Heart right ventricle (tissue), 16 donors: ENCODE measurements around the gene NFU1. TPM values are rescaled to one million over a fixed set of nuclear protein-coding genes. Genes with fewer than 3 reads are reported as not detected.
A peak's percentile ranks its signal among the peaks of the same experiment; 100 is the strongest.

Experiments used
- ATAC-seq, 8 donors: fragments of 200-7000 bp; cut with Tn5 transposase; one replicate each; pipeline ENCODE4 v1.9.1; 2020; ENCODE audit warnings: mild to moderate bottlenecking in 8 of 8, moderate library complexity in 8 of 8, moderate number of reproducible peaks in 1 of 8
- DNase-seq, 2 donors: peaks; one replicate each; pipeline ENCODE4 v3.0.0-alpha.2; 2020
- H3K27ac ChIP-seq, 10 donors: fragments of 200-600 bp; sonication (generic) in 2 of 10; one replicate each; pipeline versions ENCODE4 v1.5.0 to v1.8.0; 2020 to 2022; ENCODE audit warnings: mild to moderate bottlenecking in 3 of 10
- H3K27me3 ChIP-seq, 7 donors: fragments of 200-600 bp; one replicate each; pipeline ENCODE4 v1.8.0; 2021 to 2022; ENCODE audit warnings: mild to moderate bottlenecking in 2 of 7
- H3K36me3 ChIP-seq, 9 donors: fragments of 200-600 bp; sonication (generic) in 1 of 9; one replicate each; pipeline versions ENCODE4 v1.5.0 to v1.8.0; 2020 to 2022; ENCODE audit warnings: mild to moderate bottlenecking in 2 of 9
- H3K4me1 ChIP-seq, 9 donors: fragments of 200-600 bp; sonication (generic) in 1 of 9; one replicate each; pipeline versions ENCODE4 v1.5.0 to v1.8.0; 2020 to 2022; ENCODE audit warnings: mild to moderate bottlenecking in 4 of 9
- H3K4me3 ChIP-seq, 10 donors: fragments of 200-600 bp; sonication (generic) in 2 of 10; one replicate each; pipeline versions ENCODE4 v1.5.0 to v1.8.0; 2020 to 2022; ENCODE audit warnings: mild to moderate bottlenecking in 7 of 10, moderate library complexity in 2 of 10
- H3K9me3 ChIP-seq, 11 donors: fragments of 200-600 bp in 10 of 11; sonication (generic) in 2 of 11; one replicate each; pipeline versions ENCODE4 v1.5.0 to v1.8.0; 2013 to 2022; ENCODE audit warnings: mild to moderate bottlenecking in 2 of 11, control low read depth in 1 of 11, moderate library complexity in 1 of 11
- CTCF ChIP-seq, 9 donors: fragments of 200-600 bp; sonication (generic) in 2 of 9; IDR thresholded peaks; one replicate each; pipeline versions ENCODE4 v1.5.0 to v1.8.0; 2021 to 2022; ENCODE audit warnings: antibody characterized with exemption in 9 of 9, mild to moderate bottlenecking in 5 of 9, moderate library complexity in 1 of 9
- WGBS, 2 donors: extraction: QIAGEN DNeasy Blood & Tissue Kit; methylation state at CpG; one replicate each; pipeline ENCODE4 v1.1.7; 2013; ENCODE audit warnings: inconsistent platforms in 1 of 2; 5-methylcytosine and 5-hydroxymethylcytosine counted together
- intact Hi-C, 10 donors: fragments of 100-400 bp; cut with DNase I; formaldehyde crosslinking; loops; one replicate each; pipeline versions ENCODE4 v1.11.1 to v1.14.2; 2022
- polyA plus RNA-seq, 2 donors: library from polyadenylated mRNA; stranded (reverse); fragments of 200-250 nt; gene quantifications; one replicate each; pipeline ENCODE4 v1.2.3, GENCODE V29; 2013
- total RNA-seq, 10 donors: library from RNA; stranded (reverse); fragmentation: NEBNext Ultra II Directional in 3 of 10; extraction: Animal tissue kit (Norgen Biotek cat#: 25700) in 3 of 10; gene quantifications; one replicate each; pipeline versions ENCODE4 v1.2.1 to v1.2.4, GENCODE V29; 2021 to 2023
- donor health status: Arrhythmogenic right ventricular cardiomyopathy.
- donor health status: ischemic (EF 13 %, LVEDD 7.1; RV severe dilation, severe dysfunction).
- donor health status: healthy with polysubstance abuse.
- donor health status: DM: no; HTN: yes; CAD: no.
- donor health status: DM: no; HTN: no; CAD: no.
- donor health status: ischemic (EF 25% LVEDD 6.9; RV normal size, moderate dysfunction).
- donor health status: ischemic (EF 25% LVEDD 5.7; RV mildly dilated, moderate dysfunction).
- donor health status: healthy.
- donor health status: DM: yes; HTN: yes; CAD: no.
- donor health status: Ischemic cardiomyopathy.
- donor health status: ischemic (EF 35%, LVEDD 5.7; RV mildly dilated, moderate dysfunction).
- donor health status: nonischemic (EF 11% LVEDD 7.7; RV severe dilation, severe dysfunction).
- donor health status: DM: yes; HTN: yes; CAD: no.
- donor health status: PGD.
- donor health status: ischemic (EF 29% LVEDD 5.4; RV normal size, mild dysfunction).
- donor health status: nonischemic (EF 23%, LVEDD 6.1; RV moderate dilation, normal function).

Gene NFU1
- total and polyA plus RNA-seq, 12 donors: 72.0 to 148 (median 120) TPM

- 71 to 73% methylated on average over 8 of the region's 8 CpGs for WGBS, 2 donors
- no peak overlapping the region for H3K4me3 ChIP-seq
- H3K9me3 ChIP-seq: no peaks in the 10 kb centered on the region
- TF ChIP-seq CTCF (IDR thresholded peaks at IDR 0.05): peak; percentile 39 to 79 (median 67)
- H3K4me1 ChIP-seq: peaks cover 0 to 21% (median 8%) of the 10 kb centered on the region in 9 donors
- no peak overlapping the region for H3K27ac ChIP-seq
- intact Hi-C loops: no loop called here
- ATAC-seq (peak in 7 of 8 donors; percentile 38 to 71 (median 63)), DNase-seq (no peak)
- H3K27me3 ChIP-seq: no peaks in the 10 kb centered on the region
- peaks cover 0 to 33% (median 15%) of the 10 kb centered on the region in 9 donors for H3K36me3 ChIP-seq
Observed at GRCh38 chr2:69375494-69376353, 61.5 kb downstream of the NFU1 start.

DNA sequence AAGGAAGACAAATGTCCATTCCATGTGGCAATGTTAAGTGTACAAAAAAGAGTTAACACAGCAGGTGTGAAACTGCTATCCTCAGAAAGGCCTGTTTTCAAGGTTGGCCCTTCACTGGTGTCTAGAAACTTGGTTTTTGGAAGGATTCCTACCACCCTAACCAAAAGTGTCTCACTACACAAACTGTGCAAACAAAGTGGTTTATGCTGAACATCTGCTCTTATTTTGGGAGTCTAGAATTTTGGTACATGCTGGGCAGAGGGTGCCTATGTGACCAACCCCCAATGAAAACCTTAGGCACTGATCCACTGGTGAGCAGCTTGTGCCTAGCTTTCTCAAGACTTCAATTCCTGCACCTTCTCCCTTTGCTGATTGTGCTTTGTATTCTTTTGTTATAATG lies 64.5 kb downstream of the NFU1 start:
- H3K9me3 ChIP-seq: no peaks in the 10 kb centered on the region
- no peak overlapping the region for H3K27ac ChIP-seq
- intact Hi-C loops: no loop called here
- H3K36me3 ChIP-seq: peaks cover 0 to 63% (median 39%) of the 10 kb centered on the region in 9 donors
- no peak for ATAC-seq
- no peak for TF ChIP-seq CTCF (IDR thresholded peaks at IDR 0.05)
- DNase-seq: no peak
- no peak overlapping the region for H3K4me3 ChIP-seq
- H3K4me1 ChIP-seq: peaks cover 0 to 18% (median 8%) of the 10 kb centered on the region in 9 donors
- H3K27me3 ChIP-seq: no peaks in the 10 kb centered on the region

DNA sequence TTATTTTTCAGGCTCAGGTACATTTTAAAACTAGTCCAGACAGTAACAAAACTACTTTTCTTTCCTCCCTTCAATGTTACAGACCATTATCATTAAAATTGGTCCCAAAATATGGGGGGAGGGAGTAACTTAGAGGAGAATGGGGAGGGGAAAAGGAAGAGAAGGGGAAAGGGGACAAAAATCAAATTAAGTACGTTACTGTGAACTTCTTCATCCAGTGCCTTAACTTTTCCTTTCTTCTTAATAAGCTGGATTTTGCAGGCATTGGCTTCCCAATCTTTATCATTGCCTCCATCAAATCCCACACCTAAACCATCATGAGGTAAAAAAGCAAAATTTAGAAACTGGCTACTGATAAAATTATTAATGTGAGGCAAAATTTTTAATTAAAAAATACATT lies 67.4 kb downstream of the NFU1 start:
- Histone ChIP-seq H3K36me3 (peaks cover 0 to 92% (median 57%) of the 10 kb centered on the region in 9 donors), H3K9me3 (no peaks in the 10 kb centered on the region), H3K27me3 (no peaks in the 10 kb centered on the region), H3K27ac (no peak overlapping the region), H3K4me1 (no peaks in the 10 kb centered on the region), H3K4me3 (no peak overlapping the region)
- ATAC-seq (no peak), DNase-seq (no peak)
- intact Hi-C loops: no loop called here
- TF ChIP-seq CTCF (IDR thresholded peaks at IDR 0.05): no peak
- 83 to 100% methylated on average over 1 of the region's 1 CpG for WGBS, 2 donors

- 98% methylated on average over 7 of the region's 7 CpGs for WGBS, 2 donors
- ATAC-seq (no peak), DNase-seq (no peak)
- no peak for TF ChIP-seq CTCF (IDR thresholded peaks at IDR 0.05)
- peaks cover 0 to 100% (median 56%) of the 10 kb centered on the region in 9 donors for H3K36me3 ChIP-seq
- intact Hi-C loops: no loop called here
- no peaks in the 10 kb centered on the region for H3K4me1 ChIP-seq
- no peaks in the 10 kb centered on the region for H3K27me3 ChIP-seq
- no peaks in the 10 kb centered on the region for H3K9me3 ChIP-seq
- H3K27ac ChIP-seq: no peak overlapping the region
- H3K4me3 ChIP-seq: no peak overlapping the region
Observed at GRCh38 chr2:69368588-69368987, 68.6 kb downstream of the NFU1 start.
